ENCODE results near the gene PIEZO2. TPM values are rescaled to one million over a fixed set of nuclear protein-coding genes. Genes with fewer than 3 reads are reported as not detected.

PIEZO2 gene
- total RNA-seq, 1 experiment from 2014 or later: 10.7 TPM

GRCh38 chr18:11110509-11110908, 38.9 kb downstream of the PIEZO2 start:
- H3K36me3 Mint-ChIP-seq: no peaks in the 10 kb centered on the region; the same call in 1 of the 2 replicates
- ATAC-seq: no peak
- peaks cover 7% of the 10 kb centered on the region for H3K9me3 Mint-ChIP-seq
- POLR2A ChIA-PET: no interaction called here
- no peaks in the 10 kb centered on the region for H3K27me3 Mint-ChIP-seq (ENCODE audit: low read depth)
- H3K4me1 Mint-ChIP-seq: peaks cover 7% of the 10 kb centered on the region
- H3K27ac Mint-ChIP-seq: no peak overlapping the region
- no peak overlapping the region for H3K4me3 Mint-ChIP-seq
- DNase-seq (ENCODE audit: low spot score): no peak
- TF ChIP-seq ATF1 (CRISPR knock-in tag; IDR thresholded peaks at IDR 0.05) (no peak), NFE2L1 (CRISPR knock-in tag; IDR thresholded peaks at IDR 0.05) (no peak), GRHL2 (CRISPR knock-in tag; IDR thresholded peaks at IDR 0.05; ENCODE audit: insufficient replicate concordance, severe bottlenecking) (no peak), ZNF232 (CRISPR knock-in tag; IDR thresholded peaks at IDR 0.05) (no peak), TP53 (CRISPR knock-in tag; IDR thresholded peaks at IDR 0.05) (no peak), HMGXB4 (CRISPR knock-in tag; IDR thresholded peaks at IDR 0.05) (no peak), CREB1 (CRISPR knock-in tag; IDR thresholded peaks at IDR 0.05) (no peak), FOXJ3 (CRISPR knock-in tag; IDR thresholded peaks at IDR 0.05; ENCODE audit: borderline replicate concordance) (no peak), OVOL2 (CRISPR knock-in tag; IDR thresholded peaks at IDR 0.05; ENCODE audit: borderline replicate concordance) (no peak), SOX15 (CRISPR knock-in tag; IDR thresholded peaks at IDR 0.05) (no peak), GABPB1 (CRISPR knock-in tag; IDR thresholded peaks at IDR 0.05) (no peak), RELA (CRISPR knock-in tag; IDR thresholded peaks at IDR 0.05; ENCODE audit: borderline replicate concordance) (no peak)
- CTCF ChIA-PET: no interaction called here

DNA sequence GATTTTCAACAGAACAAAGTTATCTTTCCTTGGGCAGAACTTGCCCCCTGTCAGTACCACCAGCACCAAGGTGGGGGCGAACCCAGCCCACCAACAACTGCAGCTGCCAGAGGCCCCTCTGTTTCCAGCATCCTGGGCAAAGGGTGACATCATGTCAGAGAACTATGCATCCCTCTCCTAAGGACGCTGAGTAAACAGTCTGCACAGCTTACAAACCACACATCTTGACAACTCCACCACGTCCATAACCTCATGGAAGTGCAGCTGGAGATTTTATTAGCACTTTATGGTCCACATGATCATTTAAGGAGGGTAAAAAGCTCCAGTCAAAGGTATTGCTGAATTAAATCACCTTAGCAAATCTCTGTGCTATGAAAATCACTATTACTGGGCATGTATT, 40.4 kb downstream of the PIEZO2 start:
- H3K27me3 Mint-ChIP-seq (ENCODE audit: low read depth): no peaks in the 10 kb centered on the region

More for the DNA sequence above, 40.4 kb downstream of the PIEZO2 start:
- no peak for DNase-seq (ENCODE audit: low spot score)
- TF ChIP-seq ATF3 (CRISPR knock-in tag; conservative IDR thresholded peaks at IDR 0.05) (no peak), SMAD3 (CRISPR knock-in tag; IDR thresholded peaks at IDR 0.05; ENCODE audit: borderline replicate concordance) (no peak), GABPB1 (CRISPR knock-in tag; IDR thresholded peaks at IDR 0.05) (no peak), ZNF671 (CRISPR knock-in tag; IDR thresholded peaks at IDR 0.05) (no peak), NFATC4 (CRISPR knock-in tag; IDR thresholded peaks at IDR 0.05) (no peak)
- TF ChIP-seq, protein P1, sequence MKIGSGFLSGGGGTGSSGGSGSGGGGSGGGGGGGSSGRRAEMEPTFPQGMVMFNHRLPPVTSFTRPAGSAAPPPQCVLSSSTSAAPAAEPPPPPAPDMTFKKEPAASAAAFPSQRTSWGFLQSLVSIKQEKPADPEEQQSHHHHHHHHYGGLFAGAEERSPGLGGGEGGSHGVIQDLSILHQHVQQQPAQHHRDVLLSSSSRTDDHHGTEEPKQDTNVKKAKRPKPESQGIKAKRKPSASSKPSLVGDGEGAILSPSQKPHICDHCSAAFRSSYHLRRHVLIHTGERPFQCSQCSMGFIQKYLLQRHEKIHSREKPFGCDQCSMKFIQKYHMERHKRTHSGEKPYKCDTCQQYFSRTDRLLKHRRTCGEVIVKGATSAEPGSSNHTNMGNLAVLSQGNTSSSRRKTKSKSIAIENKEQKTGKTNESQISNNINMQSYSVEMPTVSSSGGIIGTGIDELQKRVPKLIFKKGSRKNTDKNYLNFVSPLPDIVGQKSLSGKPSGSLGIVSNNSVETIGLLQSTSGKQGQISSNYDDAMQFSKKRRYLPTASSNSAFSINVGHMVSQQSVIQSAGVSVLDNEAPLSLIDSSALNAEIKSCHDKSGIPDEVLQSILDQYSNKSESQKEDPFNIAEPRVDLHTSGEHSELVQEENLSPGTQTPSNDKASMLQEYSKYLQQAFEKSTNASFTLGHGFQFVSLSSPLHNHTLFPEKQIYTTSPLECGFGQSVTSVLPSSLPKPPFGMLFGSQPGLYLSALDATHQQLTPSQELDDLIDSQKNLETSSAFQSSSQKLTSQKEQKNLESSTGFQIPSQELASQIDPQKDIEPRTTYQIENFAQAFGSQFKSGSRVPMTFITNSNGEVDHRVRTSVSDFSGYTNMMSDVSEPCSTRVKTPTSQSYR (CRISPR knock-in tag; IDR thresholded peaks at IDR 0.05): no peak
- TF ChIP-seq, protein P2, sequence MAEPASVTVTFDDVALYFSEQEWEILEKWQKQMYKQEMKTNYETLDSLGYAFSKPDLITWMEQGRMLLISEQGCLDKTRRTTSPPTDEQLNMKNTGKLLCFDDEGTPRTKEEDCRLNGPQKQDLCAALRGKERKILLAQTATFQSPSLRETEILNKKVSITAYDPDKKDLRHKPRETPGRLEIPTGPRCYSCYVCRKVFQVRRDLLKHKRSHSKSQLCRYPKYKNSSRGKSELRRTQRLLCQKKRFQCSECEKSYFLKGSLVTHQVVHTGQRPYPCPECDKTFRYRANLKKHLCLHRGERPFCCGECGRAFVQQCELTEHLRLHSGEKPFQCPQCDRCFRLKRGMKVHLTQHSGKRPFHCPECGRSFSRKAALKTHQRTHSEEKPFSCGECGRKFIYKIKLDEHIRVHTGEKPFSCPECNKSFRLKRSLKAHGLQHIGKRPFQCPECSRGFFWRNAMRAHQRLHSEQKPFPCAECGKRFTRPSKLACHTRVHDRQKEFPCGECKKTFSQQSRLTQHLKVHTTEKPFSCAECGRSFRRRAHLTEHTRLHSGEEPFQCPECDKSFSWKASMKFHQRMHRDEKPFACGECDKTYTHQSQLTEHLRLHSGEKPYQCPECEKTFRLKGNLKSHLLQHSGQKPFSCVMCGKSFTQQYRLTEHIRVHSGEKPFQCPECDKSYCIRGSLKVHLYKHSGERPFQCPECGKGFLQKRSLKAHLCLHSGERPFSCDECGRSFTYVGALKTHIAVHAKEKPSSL (CRISPR knock-in tag; conservative IDR thresholded peaks at IDR 0.05): no peak
- TF ChIP-seq, protein P3, sequence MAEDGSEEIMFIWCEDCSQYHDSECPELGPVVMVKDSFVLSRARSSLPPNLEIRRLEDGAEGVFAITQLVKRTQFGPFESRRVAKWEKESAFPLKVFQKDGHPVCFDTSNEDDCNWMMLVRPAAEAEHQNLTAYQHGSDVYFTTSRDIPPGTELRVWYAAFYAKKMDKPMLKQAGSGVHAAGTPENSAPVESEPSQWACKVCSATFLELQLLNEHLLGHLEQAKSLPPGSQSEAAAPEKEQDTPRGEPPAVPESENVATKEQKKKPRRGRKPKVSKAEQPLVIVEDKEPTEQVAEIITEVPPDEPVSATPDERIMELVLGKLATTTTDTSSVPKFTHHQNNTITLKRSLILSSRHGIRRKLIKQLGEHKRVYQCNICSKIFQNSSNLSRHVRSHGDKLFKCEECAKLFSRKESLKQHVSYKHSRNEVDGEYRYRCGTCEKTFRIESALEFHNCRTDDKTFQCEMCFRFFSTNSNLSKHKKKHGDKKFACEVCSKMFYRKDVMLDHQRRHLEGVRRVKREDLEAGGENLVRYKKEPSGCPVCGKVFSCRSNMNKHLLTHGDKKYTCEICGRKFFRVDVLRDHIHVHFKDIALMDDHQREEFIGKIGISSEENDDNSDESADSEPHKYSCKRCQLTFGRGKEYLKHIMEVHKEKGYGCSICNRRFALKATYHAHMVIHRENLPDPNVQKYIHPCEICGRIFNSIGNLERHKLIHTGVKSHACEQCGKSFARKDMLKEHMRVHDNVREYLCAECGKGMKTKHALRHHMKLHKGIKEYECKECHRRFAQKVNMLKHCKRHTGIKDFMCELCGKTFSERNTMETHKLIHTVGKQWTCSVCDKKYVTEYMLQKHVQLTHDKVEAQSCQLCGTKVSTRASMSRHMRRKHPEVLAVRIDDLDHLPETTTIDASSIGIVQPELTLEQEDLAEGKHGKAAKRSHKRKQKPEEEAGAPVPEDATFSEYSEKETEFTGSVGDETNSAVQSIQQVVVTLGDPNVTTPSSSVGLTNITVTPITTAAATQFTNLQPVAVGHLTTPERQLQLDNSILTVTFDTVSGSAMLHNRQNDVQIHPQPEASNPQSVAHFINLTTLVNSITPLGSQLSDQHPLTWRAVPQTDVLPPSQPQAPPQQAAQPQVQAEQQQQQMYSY (CRISPR knock-in tag; IDR thresholded peaks at IDR 0.05): no peak
- no peak for ATAC-seq
- Mint-ChIP-seq H3K36me3 (no peaks in the 10 kb centered on the region; the same call in 1 of the 2 replicates), H3K9me3 (peaks cover 7% of the 10 kb centered on the region), H3K4me3 (no peak overlapping the region), H3K27ac (no peak overlapping the region), H3K4me1 (peaks cover 7% of the 10 kb centered on the region)
- POLR2A ChIA-PET: no interaction called here
- CTCF ChIA-PET: no interaction called here
